ENCODE measurements around the gene METTL26.

The METTL26 gene

DNA sequence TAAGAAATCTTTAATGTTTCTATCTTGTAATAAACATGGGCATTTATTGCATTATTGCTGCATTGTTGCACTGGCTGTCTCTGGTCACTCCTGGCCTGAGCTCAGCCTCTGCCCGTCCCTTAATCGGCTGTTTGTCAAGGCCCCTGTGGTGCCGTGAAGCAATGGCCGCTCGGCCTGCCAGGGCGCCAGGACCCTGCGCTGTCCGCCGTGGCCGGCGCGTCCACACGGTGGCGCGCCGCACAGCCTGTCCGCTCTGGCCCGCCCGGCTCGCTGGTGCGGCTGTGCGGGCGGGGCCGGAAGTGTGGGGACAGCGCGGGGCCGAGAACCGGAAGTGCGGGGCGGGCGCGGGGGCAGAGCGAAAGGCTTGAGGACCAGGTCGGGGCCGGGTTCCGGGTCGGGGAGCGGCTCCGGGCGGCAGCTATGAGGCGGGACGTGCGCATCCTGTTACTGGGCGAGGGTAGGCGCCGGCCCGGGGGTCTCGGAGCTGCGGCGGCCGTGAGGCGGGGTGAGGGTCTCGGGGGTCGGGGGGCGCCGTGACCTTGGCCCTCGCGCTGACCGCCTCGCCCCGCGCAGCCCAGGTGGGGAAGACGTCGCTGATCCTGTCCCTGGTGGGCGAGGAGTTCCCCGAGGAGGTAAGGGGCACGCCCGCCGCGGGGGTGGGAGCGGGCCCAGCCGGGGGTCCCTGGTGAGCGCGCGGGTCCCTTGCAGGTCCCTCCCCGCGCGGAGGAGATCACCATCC lies 31.8 kb upstream of the METTL26 start, which contains the start of gene RHOT2:
TSS of gene RHOT2 (plus strand) at position 353 of the 739 bp plus-strand sequence. CDS start at position 421, 68 bp downstream.
- peak; percentile 92 for ATAC-seq
- Mint-ChIP-seq H3K27ac (peak within 1 kb of the TSS; percentile 83 to 96), H3K9me3 (no peaks in the 10 kb centered on the region)

DNA sequence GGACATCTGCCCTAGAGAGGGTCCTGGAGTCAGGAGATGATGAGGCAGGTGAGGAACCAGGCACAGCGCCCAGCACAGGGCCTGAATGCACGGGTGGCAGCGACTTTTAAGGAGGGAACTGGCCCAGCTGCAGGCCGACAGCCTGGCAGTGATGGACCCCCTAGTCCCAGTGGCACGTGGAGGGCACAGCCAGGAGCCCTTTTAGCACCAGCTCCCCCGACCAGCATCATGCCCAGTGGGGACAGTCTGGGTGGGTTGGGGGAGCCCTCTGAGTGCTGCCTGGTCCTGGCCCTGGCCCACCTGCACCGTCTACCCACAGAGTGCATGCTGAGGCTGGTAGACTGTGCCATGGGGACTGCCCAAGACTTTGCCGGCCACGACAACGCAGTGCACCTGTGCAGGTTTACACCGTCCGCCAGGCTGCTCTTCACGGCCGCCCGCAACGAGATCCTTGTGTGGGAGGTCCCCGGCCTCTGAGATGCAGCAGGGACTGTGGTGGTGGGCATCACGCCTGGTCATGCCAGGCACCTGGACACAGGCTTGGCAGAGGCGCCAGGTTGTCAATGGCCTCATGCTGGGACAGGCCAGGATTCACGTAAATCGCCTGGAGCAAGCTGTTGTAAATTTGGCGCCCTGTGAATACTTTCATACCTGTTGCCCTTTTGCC lies 31.1 kb upstream of the METTL26 start:
- no peaks in the 10 kb centered on the region for H3K9me3 Mint-ChIP-seq
- DNase-seq (no peak), ATAC-seq (no peak)
- H3K27me3 Mint-ChIP-seq = no peaks in the 10 kb centered on the region
- peaks cover 22% of the 10 kb centered on the region for H3K4me1 Mint-ChIP-seq
- H3K4me3 Mint-ChIP-seq = peak overlapping the region; percentile 9 to 94
- peak overlapping the region; percentile 83 to 91 for H3K27ac Mint-ChIP-seq

More for the DNA sequence above, 31.8 kb upstream of the METTL26 start, which contains the start of gene RHOT2:
- no peaks in the 10 kb centered on the region for H3K27me3 Mint-ChIP-seq
- peaks cover 22% of the 10 kb centered on the region for H3K4me1 Mint-ChIP-seq
- H3K4me3 Mint-ChIP-seq = peak within 1 kb of the TSS; percentile 84 to 94
- DNase-seq = peak; percentile 93 to 95

DNA sequence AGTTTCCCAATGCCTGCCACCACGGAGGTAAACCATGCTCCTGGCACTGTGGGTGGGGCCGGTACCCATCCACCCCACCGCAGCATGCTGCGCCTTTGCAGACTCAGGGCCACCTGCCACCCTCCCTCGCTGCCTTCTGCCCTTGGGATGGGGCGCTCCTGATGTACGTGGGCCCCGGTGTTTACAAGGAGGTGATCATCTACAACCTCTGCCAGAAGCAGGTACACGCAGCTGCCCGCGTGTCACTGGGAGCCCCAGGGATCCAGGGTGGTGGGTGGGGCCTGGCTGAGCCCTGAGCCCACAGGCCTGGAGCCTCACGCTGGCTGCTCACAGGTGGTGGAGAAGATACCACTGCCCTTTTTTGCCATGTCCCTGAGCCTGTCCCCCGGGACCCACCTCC lies 30.5 kb upstream of the METTL26 start:
- Mint-ChIP-seq H3K27me3 (no peaks in the 10 kb centered on the region), H3K4me1 (peaks cover 25% of the 10 kb centered on the region), H3K9me3 (no peaks in the 10 kb centered on the region), H3K27ac (no peak overlapping the region), H3K4me3 (no peak overlapping the region)
- ATAC-seq (no peak), DNase-seq (no peak)

DNA sequence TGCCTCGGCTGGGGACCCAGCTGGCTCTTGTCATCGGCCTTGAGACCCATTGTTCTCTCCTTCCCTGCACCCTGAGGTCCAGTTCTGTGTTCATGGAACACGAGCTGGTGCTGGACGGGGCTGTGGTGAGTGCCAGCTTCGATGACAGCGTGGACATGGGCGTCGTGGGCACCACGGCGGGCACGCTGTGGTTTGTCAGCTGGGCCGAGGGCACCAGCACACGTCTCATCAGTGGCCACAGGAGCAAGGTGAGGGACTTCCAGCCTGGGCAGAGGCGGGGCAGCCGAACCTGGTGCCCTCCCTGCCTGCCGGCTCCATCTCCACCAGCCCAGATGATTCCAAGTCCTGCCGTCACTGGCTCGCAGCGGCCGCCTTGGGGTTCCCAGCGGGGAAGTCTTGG lies 26.5 kb upstream of the METTL26 start:
- DNase-seq (no peak), ATAC-seq (no peak)
- Mint-ChIP-seq H3K4me3 (no peak overlapping the region), H3K27ac (peak overlapping the region in 1 of 2 donors; percentile 83), H3K27me3 (no peaks in the 10 kb centered on the region), H3K4me1 (peaks cover 17% of the 10 kb centered on the region), H3K9me3 (no peaks in the 10 kb centered on the region)

DNA sequence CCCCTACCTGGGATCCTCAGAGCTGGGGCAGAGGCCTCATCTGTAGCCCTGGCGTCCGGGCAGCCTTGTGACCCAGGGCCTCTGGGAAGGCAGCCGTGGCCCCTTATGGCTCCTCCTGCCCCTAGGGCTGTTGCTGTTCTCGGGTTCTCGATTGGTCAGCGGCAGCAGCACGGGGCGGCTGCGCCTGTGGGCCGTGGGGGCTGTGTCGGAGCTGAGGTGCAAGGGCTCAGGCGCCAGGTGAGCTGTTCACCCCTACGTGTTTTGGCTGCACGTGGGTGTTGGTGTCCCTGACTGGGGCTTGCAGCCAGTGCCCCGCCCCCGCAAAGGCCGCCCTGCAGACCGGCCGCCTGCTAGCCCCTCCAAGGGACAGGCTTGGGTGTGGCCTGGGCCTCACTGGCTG lies 26.0 kb upstream of the METTL26 start:
- no peak overlapping the region for H3K27ac Mint-ChIP-seq
- H3K27me3 Mint-ChIP-seq = no peaks in the 10 kb centered on the region
- H3K9me3 Mint-ChIP-seq = no peaks in the 10 kb centered on the region
- peaks cover 15% of the 10 kb centered on the region for H3K4me1 Mint-ChIP-seq
- no peak for ATAC-seq
- DNase-seq = no peak
- no peak overlapping the region for H3K4me3 Mint-ChIP-seq

- peak overlapping the region in 1 of 2 donors; percentile 51 for H3K4me3 Mint-ChIP-seq
- DNase-seq (no peak), ATAC-seq (no peak)
- no peaks in the 10 kb centered on the region for H3K9me3 Mint-ChIP-seq
- H3K27me3 Mint-ChIP-seq = no peaks in the 10 kb centered on the region
- peaks cover 15% of the 10 kb centered on the region for H3K4me1 Mint-ChIP-seq
- H3K27ac Mint-ChIP-seq = peak overlapping the region in 1 of 2 donors; percentile 54
Observed at GRCh38 chr16:661184-661821, 25.2 kb upstream of the METTL26 start.

- peak overlapping the region in 1 of 2 donors; percentile 51 for H3K4me3 Mint-ChIP-seq
- H3K27me3 Mint-ChIP-seq = no peaks in the 10 kb centered on the region
- H3K27ac Mint-ChIP-seq = peak overlapping the region in 1 of 2 donors; percentile 48
- ATAC-seq (peak; percentile 66), DNase-seq (peak; percentile 57 to 58)
- H3K9me3 Mint-ChIP-seq = no peaks in the 10 kb centered on the region
- H3K4me1 Mint-ChIP-seq = peaks cover 15% of the 10 kb centered on the region
Observed at GRCh38 chr16:660459-661183, 24.5 kb upstream of the METTL26 start.

DNA sequence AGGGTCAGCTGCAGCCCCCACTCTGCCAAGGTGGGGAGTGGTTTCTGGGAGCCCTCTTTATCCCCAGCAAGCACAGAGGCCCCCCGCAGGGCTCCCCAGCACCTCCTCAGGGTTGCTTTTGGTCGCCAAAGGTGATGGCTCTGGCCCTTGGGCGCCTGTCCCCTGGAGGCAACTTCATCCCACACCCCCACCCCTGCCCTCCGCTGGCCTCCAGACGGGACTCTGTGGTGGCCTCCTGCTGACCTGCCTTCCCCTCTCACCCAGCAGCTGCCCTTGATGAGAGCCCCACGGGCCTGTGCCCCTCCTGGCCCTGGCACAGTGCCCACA lies 24.0 kb upstream of the METTL26 start:
- Mint-ChIP-seq H3K27ac (no peak overlapping the region), H3K4me3 (no peak overlapping the region), H3K9me3 (no peaks in the 10 kb centered on the region), H3K4me1 (peaks cover 15% of the 10 kb centered on the region), H3K27me3 (no peaks in the 10 kb centered on the region)
- ATAC-seq (no peak), DNase-seq (no peak)

DNA sequence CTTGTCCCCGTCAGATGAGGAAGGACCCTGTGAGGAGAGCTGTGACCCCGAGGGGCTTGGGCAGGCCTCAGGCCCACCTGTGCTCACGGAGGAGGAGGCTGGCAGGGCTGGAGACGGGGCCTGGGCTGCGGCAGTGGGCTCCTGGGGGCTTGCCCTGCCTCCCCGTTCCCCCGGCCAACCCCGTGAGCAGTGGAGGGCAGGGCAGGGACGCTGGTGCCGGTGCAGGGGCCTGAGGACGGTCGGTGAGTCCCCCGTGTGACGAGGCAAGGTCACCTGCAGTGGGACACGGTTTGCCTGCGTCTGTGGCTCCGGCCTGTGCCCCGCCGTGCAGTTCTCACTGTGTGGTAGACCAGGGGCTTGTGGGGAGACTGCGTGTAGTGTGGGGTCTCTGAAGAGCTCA lies 23.5 kb upstream of the METTL26 start:
- Mint-ChIP-seq H3K27me3 (no peaks in the 10 kb centered on the region), H3K9me3 (no peaks in the 10 kb centered on the region), H3K4me1 (peaks cover 15% of the 10 kb centered on the region), H3K27ac (no peak overlapping the region), H3K4me3 (no peak overlapping the region)
- no peak for DNase-seq
- no peak for ATAC-seq

GRCh38 chr16:658679-659571 lies 22.8 kb upstream of the METTL26 start:
- ATAC-seq = no peak
- no peak for DNase-seq
- Mint-ChIP-seq H3K27me3 (no peaks in the 10 kb centered on the region), H3K9me3 (no peaks in the 10 kb centered on the region), H3K27ac (peak overlapping the region in 1 of 2 donors; percentile 65), H3K4me3 (no peak overlapping the region), H3K4me1 (peaks cover 15% of the 10 kb centered on the region)

DNA sequence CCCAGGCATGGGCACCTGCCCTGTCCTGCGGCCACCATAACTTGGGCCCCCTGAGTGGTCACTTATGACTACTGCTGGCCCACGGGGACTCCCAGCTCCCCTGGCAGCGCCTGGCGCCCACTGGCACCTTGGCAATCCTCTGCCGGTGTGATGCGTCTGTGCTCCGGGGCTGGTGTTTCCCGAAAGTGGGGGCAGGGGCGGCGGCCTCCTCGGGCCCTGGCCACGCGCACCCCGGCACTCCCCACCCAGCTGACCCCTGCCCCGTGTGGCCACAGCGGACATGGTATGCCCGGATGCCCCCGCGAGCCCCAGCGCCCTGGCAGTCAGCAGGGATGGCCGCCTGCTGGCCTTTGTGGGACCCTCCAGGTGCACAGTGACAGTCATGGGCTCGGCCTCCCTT lies 21.4 kb upstream of the METTL26 start:
- H3K27ac Mint-ChIP-seq = no peak overlapping the region
- no peak overlapping the region for H3K4me3 Mint-ChIP-seq
- no peak for DNase-seq
- peaks cover 15% of the 10 kb centered on the region for H3K4me1 Mint-ChIP-seq
- no peaks in the 10 kb centered on the region for H3K27me3 Mint-ChIP-seq
- H3K9me3 Mint-ChIP-seq = no peaks in the 10 kb centered on the region
- no peak for ATAC-seq

- Mint-ChIP-seq H3K4me3 (no peak overlapping the region), H3K27me3 (no peaks in the 10 kb centered on the region), H3K27ac (peak overlapping the region in 1 of 2 donors; percentile 34), H3K9me3 (no peaks in the 10 kb centered on the region), H3K4me1 (peaks cover 19% of the 10 kb centered on the region)
- ATAC-seq = no peak
- no peak for DNase-seq
Observed at GRCh38 chr16:654034-654433, 17.9 kb upstream of the METTL26 start.

DNA sequence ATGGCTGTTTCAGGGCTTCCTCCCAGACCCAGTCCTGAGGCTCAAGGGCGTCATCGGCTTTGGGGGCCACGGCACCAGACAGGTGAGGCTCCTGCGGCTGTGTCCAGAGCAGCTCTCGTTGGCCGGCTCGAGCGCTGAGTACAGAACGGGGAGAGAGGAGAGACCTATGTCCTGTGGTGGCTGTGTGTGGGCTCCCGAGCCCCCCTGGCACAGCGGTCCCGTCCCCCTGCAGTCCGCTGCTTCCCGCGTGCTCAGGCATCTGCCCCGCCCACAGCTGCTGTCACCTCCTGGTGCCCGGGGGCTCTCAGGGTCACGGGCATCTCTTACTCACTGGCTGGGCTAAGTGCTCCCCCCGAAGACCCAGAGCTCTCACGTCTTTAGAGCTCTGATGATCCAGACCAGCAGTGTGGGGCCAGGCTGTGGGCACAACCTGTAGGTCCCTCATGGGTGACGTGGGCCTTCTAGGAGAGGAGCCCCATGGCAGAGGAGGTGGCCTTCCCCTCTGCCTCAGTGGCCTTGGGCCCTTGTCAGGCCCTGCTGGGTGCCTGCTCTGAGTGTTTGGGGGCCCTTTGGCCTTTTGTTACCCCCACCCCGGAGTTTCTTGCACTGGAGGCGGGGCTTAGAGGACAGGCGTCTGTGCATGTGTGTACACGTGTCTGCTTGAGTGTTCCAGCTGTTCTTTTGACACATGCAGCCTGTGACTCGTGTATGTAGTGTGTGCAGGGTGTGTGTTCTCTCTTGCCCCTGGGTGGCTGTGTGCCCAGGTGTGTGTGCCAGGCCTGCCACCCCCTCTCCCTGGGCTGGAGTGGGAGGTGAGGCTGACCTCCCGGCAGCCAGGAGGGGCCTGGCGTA lies 16.6 kb upstream of the METTL26 start:
- no peaks in the 10 kb centered on the region for H3K27me3 Mint-ChIP-seq
- H3K9me3 Mint-ChIP-seq = no peaks in the 10 kb centered on the region
- H3K4me3 Mint-ChIP-seq = no peak overlapping the region
- H3K27ac Mint-ChIP-seq = peak overlapping the region in 1 of 2 donors; percentile 76
- ATAC-seq = no peak
- no peak for DNase-seq
- H3K4me1 Mint-ChIP-seq = peaks cover 27% of the 10 kb centered on the region

GRCh38 chr16:651844-652243 lies 15.7 kb upstream of the METTL26 start:
- ATAC-seq = no peak
- no peak for DNase-seq
- Mint-ChIP-seq H3K4me3 (no peak overlapping the region), H3K9me3 (no peaks in the 10 kb centered on the region), H3K27me3 (no peaks in the 10 kb centered on the region), H3K27ac (no peak overlapping the region), H3K4me1 (peaks cover 35% of the 10 kb centered on the region)
